Endothelial cell of umbilical vein (primary cell): Measurements from ENCODE around the gene LURAP1L.

Source experiments
- CTCF ChIP-seq, 2 donors: IDR thresholded peaks; 1 replicate in 1 of 2; 2 replicates in 1 of 2; pipeline ENCODE4 v1.5.1; 2011; ENCODE audit warnings: low read length in 2 of 2, mild to moderate bottlenecking in 2 of 2, moderate library complexity in 2 of 2, control low read depth in 1 of 2, inconsistent platforms in 1 of 2, low read depth in 1 of 2; ENCODE audit not compliant: insufficient read depth in 1 of 2; ENCODE audit errors: extremely low read depth in 1 of 2
- EZH2 ChIP-seq: IDR thresholded peaks from 2 replicates; pipeline ENCODE4 v1.6.1; 2012; ENCODE audit warnings: borderline replicate concordance, low read depth, mild to moderate bottlenecking, moderate library complexity, low read length, inconsistent platforms; ENCODE audit not compliant: severe bottlenecking
- FOS ChIP-seq: IDR thresholded peaks from 2 replicates; pipeline ENCODE4 v1.6.1; 2011; ENCODE audit warnings: mild to moderate bottlenecking, low read length, moderate library complexity, borderline replicate concordance; ENCODE audit not compliant: insufficient read depth
- JUN ChIP-seq: IDR thresholded peaks from 2 replicates; pipeline ENCODE4 v1.6.1; 2011; ENCODE audit warnings: borderline replicate concordance, low read depth; ENCODE audit not compliant: insufficient read length, insufficient read depth
- MAX ChIP-seq: IDR thresholded peaks from 2 replicates; pipeline ENCODE4 v1.6.1; 2011; ENCODE audit not compliant: insufficient read depth, insufficient read length
- MYC ChIP-seq: IDR thresholded peaks from one replicate; pipeline ENCODE4 v1.6.1; 2011; ENCODE audit warnings: mild to moderate bottlenecking, low read depth, low read length
- POLR2A ChIP-seq: IDR thresholded peaks from 2 replicates; pipeline ENCODE4 v1.6.1; 2012; ENCODE audit warnings: low read depth, mild to moderate bottlenecking, control low read depth, low read length
- POLR2AphosphoS5 ChIP-seq: IDR thresholded peaks from 2 replicates; pipeline ENCODE4 v1.6.1; 2012; ENCODE audit warnings: low read depth, mild to moderate bottlenecking, control low read depth, low read length, moderate library complexity; ENCODE audit not compliant: insufficient read depth

- TF ChIP-seq EZH2 (no peak), CTCF (IDR thresholded peaks at IDR 0.05; ENCODE audit: extremely low read depth in 1 of 2, insufficient read depth in 1 of 2, low read depth in 1 of 2, low read length in 2 of 2) (no peak), MAX (no peak), POLR2AphosphoS5 (no peak), POLR2A (no peak), MYC (no peak), FOS (no peak), JUN (no peak)
Observed at GRCh38 chr9:12764150-12764549, 10.7 kb upstream of the LURAP1L start.
